ENCODE data around the gene DTNBP1.

DNA sequence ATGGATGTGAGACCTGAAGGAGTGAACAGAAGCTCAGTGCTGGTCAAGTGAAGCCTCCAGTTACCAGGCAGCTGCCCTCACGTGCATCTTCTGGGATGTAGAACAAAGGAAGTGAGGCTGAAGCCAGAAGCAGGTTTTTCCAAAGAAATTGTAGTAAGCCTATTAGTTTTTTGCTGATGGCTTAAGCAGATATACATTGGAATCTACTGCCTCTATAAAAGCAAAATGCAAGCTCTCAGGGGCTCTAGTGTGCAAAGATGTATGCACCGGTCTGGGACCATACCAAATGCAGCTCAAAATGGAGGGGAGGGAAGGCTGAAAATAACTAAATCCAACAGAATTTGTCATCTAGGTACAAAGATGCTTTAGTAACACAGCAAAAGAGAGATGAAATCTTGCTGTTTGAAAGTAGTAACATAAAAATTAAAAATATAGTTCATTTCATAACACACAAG lies 77.0 kb downstream of the DTNBP1 start:
- no peak for TF ChIP-seq POLR2A (IDR thresholded peaks at IDR 0.05)
- TF ChIP-seq, protein P1, sequence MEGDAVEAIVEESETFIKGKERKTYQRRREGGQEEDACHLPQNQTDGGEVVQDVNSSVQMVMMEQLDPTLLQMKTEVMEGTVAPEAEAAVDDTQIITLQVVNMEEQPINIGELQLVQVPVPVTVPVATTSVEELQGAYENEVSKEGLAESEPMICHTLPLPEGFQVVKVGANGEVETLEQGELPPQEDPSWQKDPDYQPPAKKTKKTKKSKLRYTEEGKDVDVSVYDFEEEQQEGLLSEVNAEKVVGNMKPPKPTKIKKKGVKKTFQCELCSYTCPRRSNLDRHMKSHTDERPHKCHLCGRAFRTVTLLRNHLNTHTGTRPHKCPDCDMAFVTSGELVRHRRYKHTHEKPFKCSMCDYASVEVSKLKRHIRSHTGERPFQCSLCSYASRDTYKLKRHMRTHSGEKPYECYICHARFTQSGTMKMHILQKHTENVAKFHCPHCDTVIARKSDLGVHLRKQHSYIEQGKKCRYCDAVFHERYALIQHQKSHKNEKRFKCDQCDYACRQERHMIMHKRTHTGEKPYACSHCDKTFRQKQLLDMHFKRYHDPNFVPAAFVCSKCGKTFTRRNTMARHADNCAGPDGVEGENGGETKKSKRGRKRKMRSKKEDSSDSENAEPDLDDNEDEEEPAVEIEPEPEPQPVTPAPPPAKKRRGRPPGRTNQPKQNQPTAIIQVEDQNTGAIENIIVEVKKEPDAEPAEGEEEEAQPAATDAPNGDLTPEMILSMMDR (IDR thresholded peaks at IDR 0.05) = no peak

Data from esophagus squamous epithelium (tissue), 4 donors.